ENCODE results near the gene PLEKHG1.

PLEKHG1 gene

DNA sequence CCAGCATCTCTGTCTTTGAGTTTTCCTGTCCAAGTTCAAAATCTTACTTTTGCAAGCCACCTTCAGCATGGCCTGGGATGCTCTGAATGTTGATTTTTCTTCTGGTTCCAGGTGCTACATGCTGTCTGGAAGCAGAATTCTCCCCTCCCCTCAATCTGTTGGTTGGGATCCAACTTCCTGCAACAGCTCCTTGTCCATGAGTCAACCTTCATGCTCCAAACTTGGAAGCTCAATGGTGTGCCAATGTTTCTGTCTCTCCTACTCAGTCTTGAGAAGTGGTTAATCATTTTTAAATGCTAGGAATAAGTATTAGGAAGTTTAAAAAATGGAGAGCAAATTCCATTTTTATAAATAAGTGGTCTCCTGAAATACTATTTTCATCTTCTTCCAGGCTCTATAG, 33.2 kb upstream of the PLEKHG1 start:
- in situ Hi-C loops (cut with MboI; ENCODE audit: low pct_unique_long_range_greater_than_20kb, low sequenced_read_pairs, unreplicated experiment), result no loop called here
- TF ChIP-seq CTCF (IDR thresholded peaks at IDR 0.05; ENCODE audit: extremely low read depth, insufficient read depth, missing control alignments), result no peak
- no peak for DNase-seq (ENCODE audit: low spot score)

DNA sequence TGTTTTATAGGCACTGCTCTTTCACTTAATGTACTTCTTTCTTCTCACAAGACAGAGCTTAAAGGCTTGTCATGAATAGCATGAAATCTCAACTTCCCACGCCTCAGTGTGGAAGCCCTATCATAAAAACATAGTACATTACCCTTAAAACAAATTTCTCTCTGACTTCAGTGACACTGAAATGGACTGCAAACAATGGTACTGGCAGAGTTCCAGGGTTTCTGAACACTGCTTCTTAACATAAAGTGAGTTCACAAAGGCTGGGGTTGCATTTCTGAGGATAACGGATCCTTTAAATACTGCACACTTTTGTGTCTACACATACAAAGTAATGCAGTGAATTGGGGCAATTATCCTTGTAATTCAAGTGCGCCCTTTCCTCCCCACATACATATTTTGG, 32.3 kb upstream of the PLEKHG1 start:
- in situ Hi-C loops (cut with MboI; ENCODE audit: low pct_unique_long_range_greater_than_20kb, low sequenced_read_pairs, unreplicated experiment), result no loop called here
- no peak for DNase-seq (ENCODE audit: low spot score)
- no peak for TF ChIP-seq CTCF (IDR thresholded peaks at IDR 0.05; ENCODE audit: extremely low read depth, insufficient read depth, missing control alignments)

DNA sequence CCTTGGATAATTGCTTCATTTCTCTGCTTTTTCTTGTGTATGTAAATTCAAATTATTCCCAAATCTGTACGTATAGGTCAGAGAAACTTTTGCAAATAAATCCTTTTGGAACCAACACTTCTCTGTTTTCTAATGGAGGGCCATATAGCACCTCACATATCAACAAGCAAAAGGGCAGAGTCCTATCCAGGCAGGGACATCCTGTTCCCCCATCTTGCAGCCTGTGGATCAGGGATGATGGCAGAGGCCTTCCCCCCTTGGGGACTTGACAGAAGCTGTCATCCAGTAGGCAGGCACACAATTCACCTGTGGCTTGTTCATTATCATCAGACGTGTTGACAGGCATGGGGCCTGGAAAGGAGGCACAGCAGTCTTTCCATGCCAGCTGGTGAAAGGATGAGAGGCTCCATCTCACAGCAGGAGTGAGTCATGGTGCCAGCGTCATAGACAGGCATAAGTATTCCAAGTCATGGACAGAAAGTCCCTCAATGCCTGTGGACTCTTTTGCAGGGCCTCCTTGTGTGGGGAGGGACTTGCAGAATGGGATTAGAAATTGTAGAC, 31.8 kb upstream of the PLEKHG1 start:
- no peak for DNase-seq (ENCODE audit: low spot score)
- no peak for TF ChIP-seq CTCF (IDR thresholded peaks at IDR 0.05; ENCODE audit: extremely low read depth, insufficient read depth, missing control alignments)

DNA sequence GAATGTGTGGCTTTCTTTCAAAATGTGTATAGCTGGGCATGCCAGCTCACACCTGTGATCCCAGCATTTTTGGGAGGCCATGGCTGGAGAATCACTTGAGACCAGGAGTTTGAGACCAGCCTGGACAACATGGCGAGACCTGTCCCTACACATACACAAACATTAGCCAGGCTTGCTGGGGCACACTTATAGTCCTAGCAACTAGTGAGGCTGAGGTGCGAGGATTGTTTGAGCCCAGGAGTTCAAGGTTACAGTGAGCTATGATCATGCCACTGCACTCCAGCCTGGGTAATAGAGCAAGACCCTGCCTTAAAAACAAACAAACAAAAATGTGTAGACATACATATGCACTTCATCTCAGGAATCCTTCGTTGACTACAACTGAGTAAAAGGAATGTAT, 31.1 kb upstream of the PLEKHG1 start:
- in situ Hi-C loops (cut with MboI; ENCODE audit: low pct_unique_long_range_greater_than_20kb, low sequenced_read_pairs, unreplicated experiment), result no loop called here
- DNase-seq (ENCODE audit: low spot score), result no peak

More for the DNA sequence above, 31.8 kb upstream of the PLEKHG1 start:
- in situ Hi-C loops (cut with MboI; ENCODE audit: low pct_unique_long_range_greater_than_20kb, low sequenced_read_pairs, unreplicated experiment), result no loop called here

GRCh38 chr6:150569161-150569560, 30.5 kb upstream of the PLEKHG1 start:
- in situ Hi-C loops (cut with MboI; ENCODE audit: low pct_unique_long_range_greater_than_20kb, low sequenced_read_pairs, unreplicated experiment), result no loop called here
- TF ChIP-seq CTCF (IDR thresholded peaks at IDR 0.05; ENCODE audit: extremely low read depth, insufficient read depth, missing control alignments), result no peak

More for the DNA sequence above, 31.1 kb upstream of the PLEKHG1 start:
- TF ChIP-seq CTCF (IDR thresholded peaks at IDR 0.05; ENCODE audit: extremely low read depth, insufficient read depth, missing control alignments), result no peak

DNA sequence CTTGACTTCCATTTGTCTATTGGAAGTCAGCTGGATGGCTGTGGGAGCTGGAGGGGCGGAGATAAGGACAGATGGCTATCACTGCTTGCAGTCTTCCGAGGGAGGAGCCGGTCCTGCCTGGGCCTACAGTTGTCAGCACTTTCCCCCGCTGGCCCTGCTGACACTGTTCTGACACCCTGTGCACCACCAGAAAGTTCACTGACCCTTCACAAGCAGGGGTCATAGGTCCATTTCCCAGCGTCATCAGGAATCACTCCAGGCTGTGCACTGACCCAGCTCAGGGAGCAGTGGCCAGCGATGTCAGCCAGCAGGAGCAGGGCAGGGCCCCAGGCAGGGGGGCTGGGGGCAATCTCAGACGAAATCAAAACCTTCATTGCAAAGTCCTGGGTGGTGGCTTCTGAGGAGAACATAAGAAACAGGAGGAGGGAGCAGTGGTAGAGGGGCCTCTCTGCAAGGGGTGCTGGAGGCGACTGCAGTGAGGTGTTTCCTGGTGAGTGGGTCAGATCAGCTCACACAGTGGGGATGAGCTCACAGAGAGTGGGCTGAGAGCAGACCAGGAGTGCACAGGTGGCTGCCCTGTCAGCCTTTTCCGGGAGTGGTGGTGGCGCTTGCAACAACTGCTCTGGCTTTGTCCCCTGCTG, 26.5 kb upstream of the PLEKHG1 start:
- no peak for TF ChIP-seq CTCF (IDR thresholded peaks at IDR 0.05; ENCODE audit: extremely low read depth, insufficient read depth, missing control alignments)
- in situ Hi-C loops (cut with MboI; ENCODE audit: low pct_unique_long_range_greater_than_20kb, low sequenced_read_pairs, unreplicated experiment), result no loop called here
- DNase-seq (ENCODE audit: low spot score), result no peak

More at GRCh38 chr6:150569161-150569560, 30.5 kb upstream of the PLEKHG1 start:
- DNase-seq (ENCODE audit: low spot score), result no peak
